GM19239 (cell line): Measurements from ENCODE around the gene GARIN5A.

Experiments used
- DNase-seq: peaks from one replicate; pipeline ENCODE4 v3.0.0; 2011; ENCODE audit warnings: low spot score; ENCODE audit not compliant: insufficient read length
- FAIRE-seq: peaks from 2 replicates; lab custom pipeline; 2011; peaks lifted over from hg19 to GRCh38; lab: Jason Lieb, UNC

GARIN5A gene

DNA sequence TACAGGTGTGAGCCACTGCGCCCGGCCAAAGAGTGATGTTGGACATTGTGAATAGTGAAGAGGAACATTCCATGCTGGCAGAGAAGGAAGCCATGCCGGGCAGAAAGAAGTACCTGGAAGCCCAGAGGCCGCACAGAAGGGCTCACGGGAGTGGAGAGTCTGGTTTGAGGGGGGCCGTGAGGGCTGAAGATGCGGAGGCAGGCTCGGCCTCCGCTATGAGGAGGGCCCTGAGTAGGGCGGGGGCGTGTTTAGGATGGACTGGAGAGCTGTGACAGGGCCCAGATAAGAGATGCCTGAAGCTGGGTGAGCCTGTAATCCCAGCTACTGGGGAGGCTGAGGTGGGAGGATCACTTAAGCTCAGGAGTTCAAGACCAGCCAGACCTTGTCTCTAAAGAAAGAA lies 32.7 kb upstream of the GARIN5A start:
- DNase-seq, result no peak
- no peak for FAIRE-seq

GRCh38 chr19:50508843-50509190 lies 32.2 kb upstream of the GARIN5A start:
- DNase-seq (no peak), FAIRE-seq (no peak)

GRCh38 chr19:50507376-50507775 lies 30.7 kb upstream of the GARIN5A start:
- no peak for DNase-seq
- no peak for FAIRE-seq

GRCh38 chr19:50506700-50507099 lies 30.1 kb upstream of the GARIN5A start:
- DNase-seq, result no peak
- no peak for FAIRE-seq

- no peak for DNase-seq
- FAIRE-seq, result no peak
These were observed 29.4 kb upstream of the GARIN5A start for GRCh38 chr19:50505856-50506611.

- DNase-seq, result no peak
- FAIRE-seq, result no peak
These were observed 25.2 kb upstream of the GARIN5A start for GRCh38 chr19:50501568-50502475.

DNA sequence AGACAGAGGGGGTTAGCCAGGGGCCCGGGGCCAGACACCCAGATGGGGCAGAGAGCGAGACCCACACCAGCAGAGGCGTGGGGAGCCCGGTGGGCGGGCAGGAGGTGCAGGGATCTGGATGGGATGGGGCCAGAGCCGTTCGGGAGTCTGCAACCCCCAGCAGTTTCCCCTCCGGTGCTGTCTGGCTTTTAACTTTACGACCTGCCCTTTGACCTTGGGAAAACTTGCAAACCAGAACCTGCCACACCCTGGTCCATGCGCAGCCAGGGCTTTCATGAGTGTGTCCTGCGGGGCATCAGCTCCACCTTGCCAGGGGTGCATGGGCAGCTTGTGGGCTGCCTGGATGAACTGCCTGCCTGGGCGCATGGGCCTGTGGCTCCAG lies 24.5 kb upstream of the GARIN5A start:
- FAIRE-seq, result no peak
- no peak for DNase-seq

DNA sequence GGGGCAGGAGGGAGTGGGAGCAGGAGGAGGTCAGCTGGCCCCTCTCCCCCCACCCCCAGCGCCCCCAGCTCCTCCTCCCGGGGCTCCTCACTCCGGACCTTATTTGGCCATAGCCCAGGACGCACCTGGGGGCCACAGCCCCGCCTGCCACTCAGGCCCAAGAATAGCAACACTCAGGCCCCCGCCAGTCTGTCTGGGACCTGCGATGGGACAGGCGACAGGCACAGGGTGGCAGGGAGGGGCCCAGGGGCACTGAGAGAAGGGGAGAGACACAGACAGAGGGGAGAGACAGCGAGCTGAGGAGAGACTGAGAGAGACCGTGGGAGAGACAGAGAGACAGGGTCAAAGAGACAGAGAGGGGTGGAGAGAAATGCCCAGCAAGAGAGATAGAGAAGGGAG lies 24.1 kb upstream of the GARIN5A start:
- DNase-seq (no peak), FAIRE-seq (no peak)

- no peak for DNase-seq
- no peak for FAIRE-seq
These were observed 23.6 kb upstream of the GARIN5A start for GRCh38 chr19:50500060-50500752.

GRCh38 chr19:50498219-50499056 lies 21.8 kb upstream of the GARIN5A start:
- FAIRE-seq (no peak), DNase-seq (no peak)

GRCh38 chr19:50497022-50497405 lies 20.4 kb upstream of the GARIN5A start:
- DNase-seq (no peak), FAIRE-seq (no peak)

DNA sequence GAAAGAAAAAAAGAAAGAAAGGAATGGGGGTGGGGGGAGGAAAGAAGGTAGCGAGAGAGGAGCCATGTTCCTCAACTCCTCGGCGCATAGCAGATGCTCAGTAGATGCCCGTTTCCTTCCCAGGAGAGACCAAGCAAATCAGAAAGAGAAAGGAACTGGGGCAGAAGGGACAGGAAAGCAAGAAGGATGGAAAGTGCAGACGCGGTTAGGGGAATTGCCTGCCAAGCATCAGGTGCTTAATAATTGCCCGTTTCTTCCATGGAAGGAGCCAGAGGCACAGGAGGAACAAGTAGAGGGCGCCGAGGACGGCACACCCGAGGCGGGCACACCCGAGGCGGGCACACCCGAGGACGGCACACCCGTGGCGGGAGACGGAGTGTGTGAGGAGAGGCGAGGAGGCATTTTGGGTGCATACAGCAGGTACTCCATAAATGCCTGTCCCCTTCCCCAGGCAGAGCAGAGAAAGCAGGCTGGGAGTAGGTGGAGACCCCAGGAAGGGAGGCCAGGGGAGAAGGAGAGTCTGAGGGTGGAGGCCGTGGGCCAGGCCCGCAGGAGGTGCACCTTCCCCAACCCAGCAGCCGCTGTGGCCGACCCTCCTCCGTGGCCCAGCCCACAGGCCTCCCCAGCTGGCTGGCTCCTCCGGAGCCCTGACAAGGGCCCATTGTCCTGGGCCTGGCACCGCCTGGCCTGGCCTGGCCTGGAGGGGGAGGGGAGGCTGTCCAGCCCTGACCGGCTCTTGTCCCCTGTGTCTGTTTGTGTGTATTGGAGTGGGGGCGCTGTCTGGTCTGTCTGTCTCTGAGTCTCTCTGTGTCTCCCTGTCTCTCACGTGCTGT lies 19.8 kb upstream of the GARIN5A start:
- no peak for DNase-seq
- no peak for FAIRE-seq

- FAIRE-seq, result no peak
- no peak for DNase-seq
These were observed 18.4 kb upstream of the GARIN5A start for GRCh38 chr19:50495020-50495531.

DNA sequence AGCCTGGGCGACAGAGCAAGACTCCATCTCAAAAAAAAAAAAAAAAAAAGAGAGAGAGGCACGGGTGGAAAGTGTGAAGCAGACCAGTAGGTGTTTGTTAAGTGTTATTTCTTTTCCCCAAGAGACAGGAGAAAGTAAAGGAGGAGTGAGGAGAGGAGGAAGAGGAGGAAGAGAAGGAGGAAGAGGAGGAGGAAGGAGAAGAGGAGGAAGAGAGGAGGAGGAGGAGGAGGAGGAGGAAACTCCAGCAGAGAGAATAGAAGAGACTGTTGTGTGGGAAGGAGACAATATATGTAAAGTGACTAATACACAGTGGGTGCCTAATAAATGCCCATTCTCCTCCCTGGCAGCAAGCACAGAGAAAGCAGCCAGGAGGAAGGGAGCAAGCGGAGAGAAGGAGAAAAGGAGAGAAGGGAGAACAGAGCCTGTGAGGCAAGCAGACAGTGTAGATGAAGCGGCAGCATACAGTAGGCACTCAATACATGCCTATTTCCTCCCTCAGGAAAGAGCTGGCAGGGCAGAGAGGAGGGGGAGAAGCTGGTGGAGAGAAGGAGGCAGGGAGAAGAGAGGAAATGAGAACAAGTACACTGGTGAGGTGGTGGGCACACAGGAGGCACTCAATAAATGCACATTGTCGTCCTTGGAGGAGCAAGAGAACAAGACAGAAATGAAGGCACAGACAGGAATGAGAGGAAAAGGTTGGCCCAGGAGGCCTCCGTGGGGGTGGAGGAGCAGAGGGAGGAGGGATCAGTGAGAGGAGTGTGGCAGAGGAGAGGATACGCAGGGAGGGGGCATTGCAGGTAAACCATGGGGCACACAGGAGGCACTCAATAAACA lies 17.8 kb upstream of the GARIN5A start:
- no peak for FAIRE-seq

DNA sequence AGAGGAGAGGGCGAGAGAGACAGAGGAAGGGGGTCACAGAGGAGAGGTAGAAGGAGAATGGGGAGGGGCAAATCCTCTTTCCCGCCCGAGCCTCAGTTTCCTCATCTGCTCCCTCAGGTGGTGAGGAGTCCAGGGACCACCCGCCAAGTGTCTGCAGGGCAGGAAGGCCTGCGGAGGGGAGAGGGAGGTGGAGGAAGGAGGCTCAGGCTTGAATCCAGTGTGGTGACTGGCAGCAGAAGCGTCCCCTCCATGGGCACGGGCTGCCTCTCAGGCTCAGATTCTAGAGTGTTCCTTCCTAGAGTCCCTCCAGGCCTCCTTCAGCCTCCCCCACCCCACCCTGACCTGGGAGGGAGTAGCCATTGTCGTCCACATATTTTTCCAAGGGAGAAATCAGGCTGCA lies 16.5 kb upstream of the GARIN5A start:
- DNase-seq (no peak), FAIRE-seq (no peak)

More for the DNA sequence above, 17.8 kb upstream of the GARIN5A start:
- no peak for DNase-seq

GRCh38 chr19:50492303-50493052 lies 15.8 kb upstream of the GARIN5A start:
- FAIRE-seq, result no peak
- no peak for DNase-seq

GRCh38 chr19:50490991-50491472 lies 14.4 kb upstream of the GARIN5A start:
- DNase-seq (no peak), FAIRE-seq (no peak)
